Measurements from ENCODE around the gene CORT. TPM values are rescaled to one million over a fixed set of nuclear protein-coding genes. Genes with fewer than 3 reads are reported as not detected.

The CORT gene
- total and polyA plus RNA-seq, 2 donors (not counting 1 experiment from before 2014, with no cell fraction given) = 0.52 TPM; not detected in 1

GRCh38 chr1:10431070-10431730, 18.6 kb upstream of the CORT start:
- peak overlapping the region; percentile 97 for H3K9ac ChIP-seq (ENCODE audit: low read length)

More at GRCh38 chr1:10431070-10431730, 18.6 kb upstream of the CORT start:
- Mint-ChIP-seq H3K4me1 (peaks cover 30% of the 10 kb centered on the region), H3K4me3 (peak overlapping the region; percentile 96), H3K27me3 (no peaks in the 10 kb centered on the region), H3K27ac (peak overlapping the region; percentile 99), H3K9me3 (ENCODE audit: insufficient read depth) (no peaks in the 10 kb centered on the region)
- DNase-seq = no peak
- TF ChIP-seq EZH2 (IDR thresholded peaks at IDR 0.05; ENCODE audit: borderline replicate concordance, insufficient read depth, low read depth, low read length, poor library complexity, severe bottlenecking) (no peak), CTCF (IDR thresholded peaks at IDR 0.05) (no peak)
- intact Hi-C loops (cut with micrococcal nuclease) = no loop called here
- ChIA-PET POLR2A (interaction anchor here (1.5 to 2.2 kb wide), 2 partner anchors 221 to 398 kb away, joined by 3 to 7 read pairs; partner anchors contain the start of genes KIF1B and UBE4B), CTCF (interaction anchor here (0.9 to 3.3 kb wide), 9 partner anchors 32 to 563 kb away, joined by 3 to 51 read pairs (median 5); partner anchors contain the start of genes KIF1B, PGD and UBE4B)
- Histone ChIP-seq H2AFZ (ENCODE audit: insufficient read depth, low read depth, low read length, poor library complexity, severe bottlenecking) (peak overlapping the region; percentile 95), H3K4me1 (ENCODE audit: control insufficient read depth in 2 of 2, insufficient read depth in 2 of 2, low read length in 2 of 2) (peaks cover 11 to 30% of the 10 kb centered on the region in 2 donors), H3K79me2 (ENCODE audit: control insufficient read depth, insufficient read depth, low read length) (peaks cover 10% of the 10 kb centered on the region), H3K4me3 (ENCODE audit: control extremely low read depth in 1 of 5, extremely low read depth in 1 of 5, insufficient read depth in 1 of 5, low read depth in 2 of 5, low read length in 4 of 5) (peak overlapping the region in 4 of 5 experiments; percentile 69 to 98 (median 90)), H3K27me3 (replicated peaks in 1 of 4; ENCODE audit: control extremely low read depth in 1 of 4, control insufficient read depth in 3 of 4, insufficient read depth in 4 of 4, low read length in 3 of 4) (no peaks in the 10 kb centered on the region), H3K27ac (ENCODE audit: low read length in 2 of 2) (peak overlapping the region; percentile 82 to 95), H4K20me1 (ENCODE audit: control insufficient read depth, insufficient read depth, low read length, poor library complexity, severe bottlenecking) (no peaks in the 10 kb centered on the region), H3K36me3 (replicated peaks in 1 of 2; ENCODE audit: control extremely low read depth in 1 of 2, control insufficient read depth in 1 of 2, extremely low read depth in 1 of 2, insufficient read depth in 2 of 2, low read length in 1 of 2) (no peaks in the 10 kb centered on the region), H3K4me2 (replicated peaks; ENCODE audit: low read depth, low read length, poor library complexity, severe bottlenecking) (peak overlapping the region; percentile 99), H3K9me3 (ENCODE audit: control extremely low read depth in 1 of 3, control insufficient read depth in 2 of 3, insufficient read depth in 1 of 3, low read length in 2 of 3) (peaks cover 0 to 3% (median 0%) of the 10 kb centered on the region in 3 donors)
- ATAC-seq (ENCODE audit: low read depth) = no peak
- 24% methylated on average over 28 of the region's 30 CpGs for WGBS (ENCODE audit: insufficient coverage)

Measured in B cell (primary cell).